B cell (primary cell): Measurements from ENCODE around the gene PLXDC1. TPM values are rescaled to one million over a fixed set of nuclear protein-coding genes. Genes with fewer than 3 reads are reported as not detected.

Experiments used
- ATAC-seq: fragments of 200-7000 bp; cut with Tn5 transposase; one replicate; pipeline ENCODE4 v1.10.0; 2021; ENCODE audit warnings: low read depth, mild to moderate bottlenecking, moderate number of reproducible peaks, moderate library complexity
- CTCF ChIA-PET: fragments of 350-600 bp; sonication (Branson Sonifier 250); formaldehyde crosslinking; loops from one replicate; lab custom pipeline; 2021; ENCODE audit warnings: antibody characterized with exemption, inconsistent platforms; lab: Charles Lee
- POLR2A ChIA-PET: fragments of 350-600 bp; sonication (Branson Sonifier 250); formaldehyde crosslinking; loops from one replicate; lab custom pipeline; 2021; ENCODE audit warnings: antibody characterized with exemption; lab: Charles Lee
- DNase-seq: peaks from one replicate; pipeline ENCODE4 v3.0.0; 2013
- H2AFZ ChIP-seq: 2 replicates; pipeline ENCODE4 v1.6.1; 2012; ENCODE audit warnings: mild to moderate bottlenecking, low read depth, low read length; ENCODE audit not compliant: insufficient read depth, poor library complexity, severe bottlenecking
- H3K27ac ChIP-seq, 2 donors: 1 replicate in 1 of 2; 2 replicates in 1 of 2; pipeline ENCODE4 v1.5.1; 2012 to 2013; ENCODE audit warnings: low read length in 2 of 2, mild to moderate bottlenecking in 2 of 2, moderate library complexity in 1 of 2
- H3K27me3 ChIP-seq, 4 experiments: fragments of 200-600 bp in 1 of 4; sonication (generic) in 1 of 4; replicated peaks in 1 of 4; 1 replicate in 2 of 4; 2 replicates in 2 of 4; pipeline versions ENCODE4 v1.6.1 to v1.7.0; 2013 to 2016; ENCODE audit warnings: low read length in 3 of 4, mild to moderate bottlenecking in 2 of 4, mixed read lengths in 1 of 4, moderate library complexity in 1 of 4; ENCODE audit not compliant: insufficient read depth in 4 of 4, control insufficient read depth in 3 of 4; ENCODE audit errors: control extremely low read depth in 1 of 4
- H3K36me3 ChIP-seq, 2 experiments: replicated peaks in 1 of 2; 1 replicate in 1 of 2; 2 replicates in 1 of 2; pipeline versions ENCODE4 v1.6.1 to v1.7.1; 2013; ENCODE audit warnings: low read length in 1 of 2; ENCODE audit not compliant: insufficient read depth in 2 of 2, control insufficient read depth in 1 of 2; ENCODE audit errors: control extremely low read depth in 1 of 2, extremely low read depth in 1 of 2
- H3K4me1 ChIP-seq, 2 donors: fragments of 200-600 bp in 1 of 2; sonication (generic) in 1 of 2; 1 replicate in 1 of 2; 2 replicates in 1 of 2; pipeline versions ENCODE4 v1.5.1 to v1.6.1; 2013 to 2017; ENCODE audit warnings: low read length in 2 of 2; ENCODE audit not compliant: control insufficient read depth in 2 of 2, insufficient read depth in 2 of 2
- H3K4me2 ChIP-seq: replicated peaks from 2 replicates; pipeline ENCODE3; 2012; ENCODE audit warnings: mild to moderate bottlenecking, low read depth, low read length; ENCODE audit not compliant: poor library complexity, severe bottlenecking
- H3K4me3 ChIP-seq, 5 experiments: fragments of 200-600 bp in 1 of 5; sonication (generic) in 1 of 5; 1 replicate in 3 of 5; 2 replicates in 2 of 5; pipeline versions ENCODE4 v1.5.1 to v1.7.0; 2011 to 2016; ENCODE audit warnings: low read length in 4 of 5, mild to moderate bottlenecking in 4 of 5, low read depth in 2 of 5, control low read depth in 1 of 5, moderate library complexity in 1 of 5; ENCODE audit not compliant: insufficient read depth in 1 of 5; ENCODE audit errors: control extremely low read depth in 1 of 5, extremely low read depth in 1 of 5
- H3K79me2 ChIP-seq: fragments of 200-600 bp; sonication (generic); one replicate; pipeline ENCODE4 v1.6.0; 2016; ENCODE audit warnings: low read length; ENCODE audit not compliant: control insufficient read depth, insufficient read depth
- H3K9ac ChIP-seq: fragments of 200-600 bp; sonication (generic); 2 replicates; pipeline ENCODE4 v1.6.1; 2017; ENCODE audit warnings: mild to moderate bottlenecking, low read length, moderate library complexity
- H3K9me3 ChIP-seq, 3 donors: one replicate each; pipeline versions ENCODE4 v1.6.1 to v1.7.1; 2013; ENCODE audit warnings: low read length in 2 of 3; ENCODE audit not compliant: control insufficient read depth in 2 of 3, insufficient read depth in 1 of 3; ENCODE audit errors: control extremely low read depth in 1 of 3
- H4K20me1 ChIP-seq: 2 replicates; pipeline ENCODE4 v1.6.0; 2012; ENCODE audit warnings: mild to moderate bottlenecking, low read length; ENCODE audit not compliant: insufficient read depth, control insufficient read depth, poor library complexity, severe bottlenecking
- H3K27ac Mint-ChIP-seq: one replicate; pipeline ENCODE4 v1.8.0; 2021; ENCODE audit warnings: mixed read lengths
- H3K27me3 Mint-ChIP-seq: one replicate; pipeline ENCODE4 v1.8.0; 2021; ENCODE audit warnings: mixed read lengths
- H3K4me1 Mint-ChIP-seq: one replicate; pipeline ENCODE4 v1.8.0; 2021; ENCODE audit warnings: mixed read lengths
- H3K4me3 Mint-ChIP-seq: one replicate; pipeline ENCODE4 v1.8.0; 2021; ENCODE audit warnings: mixed read lengths
- H3K9me3 Mint-ChIP-seq: one replicate; pipeline ENCODE4 v1.8.0; 2022; ENCODE audit warnings: mixed read lengths; ENCODE audit not compliant: insufficient read depth
- EZH2 ChIP-seq: IDR thresholded peaks from 2 replicates; pipeline ENCODE4 v1.6.1; 2012; ENCODE audit warnings: borderline replicate concordance, low read depth, mild to moderate bottlenecking, moderate library complexity, low read length; ENCODE audit not compliant: insufficient read depth, poor library complexity, severe bottlenecking
- WGBS: methylation state at CpG from one replicate; pipeline ENCODE4 v1.1.5; 2013; ENCODE audit warnings: missing lambda C conversion rate; ENCODE audit not compliant: insufficient coverage; 5-methylcytosine and 5-hydroxymethylcytosine counted together
- intact Hi-C: fragments of 100-400 bp; cut with micrococcal nuclease; formaldehyde crosslinking; loops from one replicate; pipeline ENCODE4 v1.10.0; 2022
- polyA plus RNA-seq: library from polyadenylated mRNA; depleted of rRNA; stranded (reverse); fragments of >200 nt; gene quantifications from 2 replicates; pipeline ENCODE4 v1.2.3, GENCODE V29; 2012
- total RNA-seq, 2 donors: library from RNA; stranded (reverse); fragments of 120-200 nt in 1 of 2; gene quantifications; 1 replicate in 1 of 2; 2 replicates in 1 of 2; pipeline versions ENCODE4 v1.2.3 to v1.2.4, GENCODE V29; 2013 to 2022
- TF ChIP-seq, protein P1 (sequence below): fragments of 200-600 bp; IDR thresholded peaks from one replicate; pipeline ENCODE4 v1.8.0; 2022; ENCODE audit warnings: antibody characterized with exemption, mild to moderate bottlenecking

PLXDC1 gene
- total and polyA plus RNA-seq, 2 donors (not counting 1 experiment from before 2014, with no cell fraction given) = 0.69 TPM; not detected in 1

DNA sequence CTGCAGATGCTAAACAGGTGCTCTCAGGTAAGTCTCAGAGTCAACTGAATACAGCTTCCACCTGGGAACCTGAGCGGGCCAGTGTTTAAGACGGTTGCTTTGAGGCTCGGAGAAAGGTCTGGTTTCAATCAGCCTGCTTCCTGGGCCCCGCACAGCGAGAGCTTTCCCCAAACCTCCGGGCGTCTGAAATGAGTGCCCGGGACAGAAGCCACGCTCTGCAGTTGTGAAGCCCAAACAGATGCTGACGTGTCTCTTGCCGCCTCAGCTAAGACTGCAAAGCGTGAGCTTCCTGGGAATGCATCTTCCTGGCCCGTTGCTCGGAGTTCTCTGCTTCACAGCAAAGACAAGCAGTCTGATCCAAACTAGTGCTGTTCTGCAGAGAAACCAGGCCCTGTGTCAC is 36.7 kb downstream of the PLXDC1 start:
- Histone ChIP-seq H3K36me3 (no peaks in the 10 kb centered on the region), H3K4me3 (no peak overlapping the region), H3K27ac (no peak overlapping the region), H3K4me1 (peaks cover 18 to 25% of the 10 kb centered on the region in 2 donors), H3K9me3 (no peaks in the 10 kb centered on the region), H3K79me2 (no peaks in the 10 kb centered on the region), H4K20me1 (no peaks in the 10 kb centered on the region), H3K27me3 (peaks cover 0 to 2% (median 0%) of the 10 kb centered on the region in 4 experiments), H2AFZ (no peak overlapping the region), H3K4me2 (no peak overlapping the region), H3K9ac (no peak overlapping the region)
- no peak overlapping the region for H3K4me3 Mint-ChIP-seq
- ATAC-seq (no peak), DNase-seq (no peak)
- H3K4me1 Mint-ChIP-seq = peaks cover 22% of the 10 kb centered on the region
- intact Hi-C loops = loop anchor here (5.0 kb wide), 1 partner anchor 38 kb away; the partner anchor contains the start of gene PLXDC1
- ChIA-PET POLR2A (no interaction called here), CTCF (interaction anchor here (1.4 kb wide), 1 partner anchor 37 kb away, joined by 4 read pairs; the partner anchor contains the start of gene PLXDC1)
- H3K27ac Mint-ChIP-seq = no peak overlapping the region
- peaks cover 6% of the 10 kb centered on the region for H3K27me3 Mint-ChIP-seq
- TF ChIP-seq, protein P1, sequence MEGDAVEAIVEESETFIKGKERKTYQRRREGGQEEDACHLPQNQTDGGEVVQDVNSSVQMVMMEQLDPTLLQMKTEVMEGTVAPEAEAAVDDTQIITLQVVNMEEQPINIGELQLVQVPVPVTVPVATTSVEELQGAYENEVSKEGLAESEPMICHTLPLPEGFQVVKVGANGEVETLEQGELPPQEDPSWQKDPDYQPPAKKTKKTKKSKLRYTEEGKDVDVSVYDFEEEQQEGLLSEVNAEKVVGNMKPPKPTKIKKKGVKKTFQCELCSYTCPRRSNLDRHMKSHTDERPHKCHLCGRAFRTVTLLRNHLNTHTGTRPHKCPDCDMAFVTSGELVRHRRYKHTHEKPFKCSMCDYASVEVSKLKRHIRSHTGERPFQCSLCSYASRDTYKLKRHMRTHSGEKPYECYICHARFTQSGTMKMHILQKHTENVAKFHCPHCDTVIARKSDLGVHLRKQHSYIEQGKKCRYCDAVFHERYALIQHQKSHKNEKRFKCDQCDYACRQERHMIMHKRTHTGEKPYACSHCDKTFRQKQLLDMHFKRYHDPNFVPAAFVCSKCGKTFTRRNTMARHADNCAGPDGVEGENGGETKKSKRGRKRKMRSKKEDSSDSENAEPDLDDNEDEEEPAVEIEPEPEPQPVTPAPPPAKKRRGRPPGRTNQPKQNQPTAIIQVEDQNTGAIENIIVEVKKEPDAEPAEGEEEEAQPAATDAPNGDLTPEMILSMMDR = no peak
- no peak for TF ChIP-seq EZH2
- WGBS = 89% methylated on average over 14 of the region's 14 CpGs
- H3K9me3 Mint-ChIP-seq = no peaks in the 10 kb centered on the region

DNA sequence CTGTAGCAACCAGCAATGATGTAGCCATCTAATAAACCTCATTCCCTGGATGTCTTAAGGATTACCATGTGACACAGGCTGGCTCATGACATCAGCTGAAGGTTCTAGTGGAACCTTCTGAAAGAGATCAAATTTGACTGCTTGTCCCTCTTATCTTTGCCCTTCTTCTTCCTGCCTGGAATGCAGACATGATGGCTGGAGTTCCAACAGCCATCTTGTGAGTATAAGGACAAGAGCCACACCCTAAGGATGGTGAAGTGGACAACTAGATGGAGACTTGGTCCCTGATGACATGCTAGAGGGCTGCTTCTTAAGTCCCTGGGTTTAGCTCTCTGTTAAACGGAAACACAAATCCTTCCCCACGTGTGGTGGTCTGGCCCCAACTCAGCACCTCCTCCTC is 37.6 kb downstream of the PLXDC1 start:
- peaks cover 10 to 16% of the 10 kb centered on the region in 2 donors for H3K4me1 ChIP-seq
- DNase-seq (no peak), ATAC-seq (no peak)
- no peak overlapping the region for H3K4me3 ChIP-seq
- no peaks in the 10 kb centered on the region for H3K9me3 Mint-ChIP-seq
- H3K27me3 ChIP-seq = peaks cover 0 to 2% (median 0%) of the 10 kb centered on the region in 4 experiments
- ChIA-PET CTCF (no interaction called here), POLR2A (no interaction called here)
- H4K20me1 ChIP-seq = no peaks in the 10 kb centered on the region
- no peak overlapping the region for H3K4me2 ChIP-seq
- no peaks in the 10 kb centered on the region for H3K36me3 ChIP-seq
- intact Hi-C loops = no loop called here
- no peak overlapping the region for H3K4me3 Mint-ChIP-seq
- TF ChIP-seq, protein P1 = no peak
- no peak for TF ChIP-seq EZH2
- peaks cover 6% of the 10 kb centered on the region for H3K27me3 Mint-ChIP-seq
- H3K9me3 ChIP-seq = no peaks in the 10 kb centered on the region
- H3K9ac ChIP-seq = no peak overlapping the region
- peaks cover 15% of the 10 kb centered on the region for H3K4me1 Mint-ChIP-seq
- H3K27ac ChIP-seq = no peak overlapping the region
- H3K79me2 ChIP-seq = no peaks in the 10 kb centered on the region
- H2AFZ ChIP-seq = no peak overlapping the region
- no peak overlapping the region for H3K27ac Mint-ChIP-seq
- 88% methylated on average over 2 of the region's 2 CpGs for WGBS
